ENCODE measurements around the gene TMEM240.

- no peak for TF ChIP-seq CTCF (conservative IDR thresholded peaks at IDR 0.05; ENCODE audit: low read depth in 2 of 2)
- TF ChIP-seq ZNF114 (CRISPR knock-in tag; IDR thresholded peaks at IDR 0.05): no peak
Measured at GRCh38 chr1:1554550-1554925, 14.1 kb upstream of the TMEM240 start.
